H1 (cell line): Measurements from ENCODE around the gene RCAN2. TPM values are rescaled to one million over a fixed set of nuclear protein-coding genes. Genes with fewer than 3 reads are reported as not detected.

Experiments used
- CTCF ChIA-PET: fragments of 300-600 bp; sonication (Branson Sonifier 250); formaldehyde crosslinking; loops from one replicate; lab custom pipeline; 2021; ENCODE audit not compliant: partially characterized antibody; lab: Charles Lee
- POLR2A ChIA-PET: fragments of 300-600 bp; sonication (Branson Sonifier 250); formaldehyde crosslinking; loops from one replicate; lab custom pipeline; 2021; ENCODE audit warnings: inconsistent platforms; ENCODE audit not compliant: partially characterized antibody; lab: Charles Lee
- DNase-seq, 2 experiments: peaks; one replicate each; pipeline versions ENCODE4 v3.0.0 to v3.0.0-alpha.2; 2010 to 2022; ENCODE audit warnings: low spot score in 2 of 2, low read depth in 1 of 2, mixed read lengths in 1 of 2
- FAIRE-seq: peaks from 2 replicates; lab custom pipeline; 2011; peaks lifted over from hg19 to GRCh38; lab: Jason Lieb, UNC
- H2AFZ ChIP-seq: 2 replicates; pipeline ENCODE4 v1.8.1; 2012; ENCODE audit warnings: low read length, inconsistent platforms
- H2AK5ac ChIP-seq: 2 replicates; pipeline ENCODE4 v1.6.1; 2013; ENCODE audit warnings: low read depth, low read length
- H2BK120ac ChIP-seq: replicated peaks from 2 replicates; pipeline ENCODE3; 2013; ENCODE audit warnings: low read depth, low read length, inconsistent platforms
- H2BK12ac ChIP-seq: 2 replicates; pipeline ENCODE4 v1.6.1; 2013; ENCODE audit warnings: low read depth, low read length
- H2BK15ac ChIP-seq: 2 replicates; pipeline ENCODE4 v1.6.1; 2013; ENCODE audit warnings: low read length
- H2BK20ac ChIP-seq: 2 replicates; pipeline ENCODE4 v1.6.1; 2013; ENCODE audit warnings: low read length
- H2BK5ac ChIP-seq: 2 replicates; pipeline ENCODE4 v1.6.1; 2013; ENCODE audit warnings: low read depth, low read length
- H3K14ac ChIP-seq: 2 replicates; pipeline ENCODE4 v1.6.1; 2013; ENCODE audit warnings: inconsistent platforms; ENCODE audit not compliant: insufficient read length
- H3K18ac ChIP-seq: 2 replicates; pipeline ENCODE4 v1.6.1; 2013; ENCODE audit warnings: low read length; ENCODE audit errors: extremely low read depth
- H3K23ac ChIP-seq: 2 replicates; pipeline ENCODE4 v1.6.1; 2013; ENCODE audit warnings: inconsistent platforms; ENCODE audit not compliant: insufficient read length
- H3K23me2 ChIP-seq: 2 replicates; pipeline ENCODE4 v1.6.1; 2013; ENCODE audit warnings: low read depth, low read length
- H3K27ac ChIP-seq: 2 replicates; pipeline ENCODE4 v1.6.1; 2011; ENCODE audit warnings: low read depth, low read length, inconsistent platforms
- H3K27me3 ChIP-seq, 4 experiments: replicated peaks in 1 of 4; 1 replicate in 1 of 4; 2 replicates in 3 of 4; pipeline versions ENCODE4 v1.6.1 to v1.8.1; 2011 to 2013; ENCODE audit warnings: low read length in 3 of 4, mild to moderate bottlenecking in 3 of 4, inconsistent platforms in 2 of 4, mixed read lengths in 2 of 4, moderate library complexity in 1 of 4; ENCODE audit not compliant: control insufficient read depth in 3 of 4, insufficient read depth in 3 of 4; ENCODE audit errors: extremely low read depth in 1 of 4
- H3K36me3 ChIP-seq, 4 experiments: 2 replicates each; pipeline versions ENCODE4 v1.6.1 to v1.8.1; 2011 to 2013; ENCODE audit warnings: mild to moderate bottlenecking in 4 of 4, low read length in 3 of 4, moderate library complexity in 2 of 4, control low read depth in 1 of 4, inconsistent platforms in 1 of 4; ENCODE audit not compliant: insufficient read depth in 4 of 4, control insufficient read depth in 2 of 4
- H3K4ac ChIP-seq: replicated peaks from 2 replicates; pipeline ENCODE3; 2013; ENCODE audit warnings: low read length, low read depth, mixed read lengths, inconsistent platforms; ENCODE audit not compliant: insufficient read length
- H3K4me1 ChIP-seq, 4 experiments: replicated peaks in 1 of 4; 1 replicate in 1 of 4; 2 replicates in 3 of 4; pipeline versions ENCODE4 v1.6.1 to v1.8.1; 2011 to 2013; ENCODE audit warnings: low read length in 3 of 4, inconsistent platforms in 2 of 4, mixed read lengths in 1 of 4; ENCODE audit not compliant: insufficient read depth in 4 of 4, control insufficient read depth in 3 of 4
- H3K4me2 ChIP-seq, 2 experiments: 2 replicates each; pipeline versions ENCODE4 v1.6.1 to v1.8.1; 2011 to 2013; ENCODE audit warnings: low read depth in 2 of 2, low read length in 2 of 2, control low read depth in 1 of 2, inconsistent platforms in 1 of 2, mild to moderate bottlenecking in 1 of 2; ENCODE audit not compliant: insufficient read depth in 1 of 2
- H3K4me3 ChIP-seq, 4 experiments: fragments of 200-600, 300-600 bp in 1 of 4; sonication (generic), shearing (Covaris generic), sonication (Bioruptor Twin) in 1 of 4; 2 replicates each; pipeline versions ENCODE4 v1.5.1 to v1.8.1; 2011 to 2016; ENCODE audit warnings: low read length in 4 of 4, low read depth in 3 of 4, control low read depth in 2 of 4, inconsistent platforms in 2 of 4, mild to moderate bottlenecking in 2 of 4, mixed read lengths in 1 of 4, moderate library complexity in 1 of 4; ENCODE audit not compliant: insufficient read depth in 2 of 4; ENCODE audit errors: extremely low read depth in 1 of 4
- H3K56ac ChIP-seq: replicated peaks from 2 replicates; pipeline ENCODE3; 2013; ENCODE audit warnings: low read depth, mild to moderate bottlenecking, mixed read lengths, low read length, inconsistent platforms; ENCODE audit not compliant: insufficient read length
- H3K79me1 ChIP-seq: 2 replicates; pipeline ENCODE4 v1.6.1; 2013; ENCODE audit warnings: low read depth, low read length, control low read depth
- H3K79me2 ChIP-seq, 2 experiments: 2 replicates each; pipeline versions ENCODE4 v1.6.1 to v1.8.1; 2012 to 2013; ENCODE audit warnings: low read length in 2 of 2, mild to moderate bottlenecking in 2 of 2, inconsistent platforms in 1 of 2; ENCODE audit not compliant: insufficient read depth in 2 of 2, control insufficient read depth in 1 of 2
- H3K9ac ChIP-seq, 4 experiments: replicated peaks in 1 of 4; 1 replicate in 1 of 4; 2 replicates in 3 of 4; pipeline versions ENCODE4 v1.6.1 to v1.8.1; 2011 to 2013; ENCODE audit warnings: low read depth in 3 of 4, low read length in 3 of 4, control low read depth in 2 of 4, mild to moderate bottlenecking in 2 of 4, moderate library complexity in 2 of 4, inconsistent platforms in 1 of 4; ENCODE audit errors: extremely low read depth in 1 of 4
- H3K9me3 ChIP-seq, 2 experiments: 2 replicates each; pipeline versions ENCODE4 v1.6.1 to v1.8.1; 2012 to 2013; ENCODE audit warnings: mild to moderate bottlenecking in 2 of 2, moderate library complexity in 2 of 2, control low read depth in 1 of 2, inconsistent platforms in 1 of 2, low read depth in 1 of 2, low read length in 1 of 2, mixed read lengths in 1 of 2; ENCODE audit not compliant: insufficient read depth in 2 of 2
- H4K20me1 ChIP-seq, 2 experiments: replicated peaks in 1 of 2; 2 replicates each; pipeline versions ENCODE3 to v1.8.1; 2011 to 2013; ENCODE audit warnings: inconsistent platforms in 2 of 2, low read length in 2 of 2, mild to moderate bottlenecking in 1 of 2; ENCODE audit not compliant: insufficient read depth in 2 of 2, control insufficient read depth in 1 of 2
- H4K5ac ChIP-seq: 2 replicates; pipeline ENCODE4 v1.6.1; 2013; ENCODE audit warnings: low read length, low read depth, mixed read lengths, inconsistent platforms; ENCODE audit not compliant: insufficient read length
- H4K8ac ChIP-seq: 2 replicates; pipeline ENCODE4 v1.8.0; 2013; ENCODE audit warnings: mild to moderate bottlenecking, moderate library complexity, low read length, inconsistent platforms; ENCODE audit not compliant: insufficient read depth; ENCODE audit errors: extremely low read depth
- H4K91ac ChIP-seq: replicated peaks from 2 replicates; pipeline ENCODE3; 2013; ENCODE audit warnings: low read length, mixed read lengths, inconsistent platforms; ENCODE audit not compliant: insufficient read length
- FOSL1 ChIP-seq: IDR thresholded peaks from 2 replicates; pipeline ENCODE4 v1.6.1; 2011; ENCODE audit warnings: mild to moderate bottlenecking, low read depth, low read length, moderate library complexity; ENCODE audit not compliant: insufficient read depth
- JUN ChIP-seq: IDR thresholded peaks from 2 replicates; pipeline ENCODE4 v1.6.1; 2011; ENCODE audit warnings: low read depth, mild to moderate bottlenecking, improper control_type of control experiment, low read length
- KDM1A ChIP-seq: fragments of 200-600, 300-600 bp; sonication (generic); IDR thresholded peaks from 2 replicates; pipeline ENCODE4 v1.7.1; 2016; ENCODE audit warnings: mild to moderate bottlenecking, low read length, borderline replicate concordance
- KDM5A ChIP-seq: fragments of 200-600 bp; IDR thresholded peaks from 2 replicates; pipeline ENCODE4 v1.7.1; 2012; ENCODE audit warnings: mild to moderate bottlenecking, low read length, inconsistent platforms, mixed read lengths
- RBBP5 ChIP-seq: IDR thresholded peaks from 2 replicates; pipeline ENCODE4 v1.7.1; 2012; ENCODE audit warnings: low read depth, mild to moderate bottlenecking, inconsistent platforms, low read length, moderate library complexity, borderline replicate concordance
- RNF2 ChIP-seq: fragments of 200-900, 300-1000 bp; sonication (generic); IDR thresholded peaks from 2 replicates; pipeline ENCODE4 v1.7.1; 2016; ENCODE audit warnings: borderline replicate concordance, low read depth, mild to moderate bottlenecking, antibody characterized with exemption, low read length; ENCODE audit not compliant: poor library complexity, severe bottlenecking; ENCODE audit errors: missing control alignments
- SAP30 ChIP-seq: fragments of 300-600 bp; sonication (generic); IDR thresholded peaks from 2 replicates; pipeline ENCODE4 v1.7.1; 2012; ENCODE audit warnings: low read length, moderate library complexity, mild to moderate bottlenecking, inconsistent platforms; ENCODE audit not compliant: insufficient read depth, insufficient replicate concordance
- SIN3A ChIP-seq, 2 experiments: IDR thresholded peaks in 1 of 2; conservative IDR thresholded peaks in 1 of 2; 2 replicates each; pipeline ENCODE4 v1.6.1; 2011 to 2012; ENCODE audit warnings: low read length in 2 of 2, improper control_type of control experiment in 1 of 2, low read depth in 1 of 2, mild to moderate bottlenecking in 1 of 2
- SIX5 ChIP-seq: IDR thresholded peaks from 2 replicates; pipeline ENCODE4 v1.6.1; 2011; ENCODE audit warnings: mild to moderate bottlenecking, low read depth, low read length
- SP4 ChIP-seq: IDR thresholded peaks from 2 replicates; pipeline ENCODE4 v1.6.1; 2012; ENCODE audit warnings: low read length, inconsistent platforms
- TAF7 ChIP-seq: optimal IDR thresholded peaks from 2 replicates; pipeline ENCODE3; 2011; ENCODE audit warnings: low read depth, mild to moderate bottlenecking, inconsistent platforms, low read length, moderate library complexity, borderline replicate concordance
- TCF12 ChIP-seq: IDR thresholded peaks from 2 replicates; pipeline ENCODE4 v1.6.1; 2011; ENCODE audit warnings: low read depth, mild to moderate bottlenecking, low read length
- YY1 ChIP-seq: IDR thresholded peaks from 2 replicates; pipeline ENCODE4 v1.6.1; 2011; ENCODE audit warnings: low read depth, mild to moderate bottlenecking, low read length
- WGBS, 2 experiments: shearing (Covaris generic) in 1 of 2; methylation state at CpG; one replicate each; pipeline versions ENCODE4 v1.1.6 to v1.1.7; 2013 to 2015; ENCODE audit warnings: low lambda C conversion rate in 2 of 2, mixed read lengths in 2 of 2, inconsistent platforms in 1 of 2, low coverage in 1 of 2, missing lambda C conversion rate in 1 of 2; ENCODE audit not compliant: insufficient replicate concordance in 2 of 2, insufficient coverage in 1 of 2, insufficient read length in 1 of 2; ENCODE audit errors: extremely low coverage in 1 of 2, missing lambda C conversion rate in 1 of 2; 5-methylcytosine and 5-hydroxymethylcytosine counted together
- polyA plus RNA-seq, 7 experiments: library from polyadenylated mRNA; depleted of rRNA in 3 of 7; stranded (reverse) in 5 of 7; unstranded in 2 of 7; fragments of >200 nt in 5 of 7; fragments of 200-250 nt in 2 of 7; gene quantifications; 1 replicate in 5 of 7; 2 replicates in 1 of 7; 4 replicates in 1 of 7; pipeline versions ENCODE4 v1.2.1 to v1.2.3, GENCODE V29; 2011 to 2013; ENCODE audit warnings: missing spikeins in 2 of 7, mixed read lengths in 2 of 7
- total RNA-seq: library from RNA; stranded (reverse); fragmentation: NEBNext Ultra II Directional; extraction: Animal tissue kit (Norgen Biotek cat#: 25700); gene quantifications from 2 replicates; pipeline ENCODE4 v1.2.1, GENCODE V29; 2021

Gene RCAN2
- total and polyA plus RNA-seq, 2 of the 8 experiments (the other 6 are each of a cell fraction or from before 2014, with no cell fraction given), result 5.0 to 8.5 TPM

- H3K56ac ChIP-seq, result no peak overlapping the region
- no peak overlapping the region for H4K8ac ChIP-seq
- H3K9ac ChIP-seq, result no peak overlapping the region
- H3K79me1 ChIP-seq, result no peaks in the 10 kb centered on the region
- ChIA-PET POLR2A (no interaction called here), CTCF (interaction anchor here (1.0 to 1.7 kb wide), 2 partner anchors 11 to 83 kb away, joined by 3 to 6 read pairs; partner anchors contain the start of gene RCAN2)
- H2BK5ac ChIP-seq, result no peak overlapping the region
- H3K14ac ChIP-seq, result no peak overlapping the region
- H4K5ac ChIP-seq, result no peak overlapping the region
- H2BK20ac ChIP-seq, result no peak overlapping the region
- H2AK5ac ChIP-seq, result no peak overlapping the region
- no peaks in the 10 kb centered on the region for H3K4me1 ChIP-seq
- H3K18ac ChIP-seq, result no peak overlapping the region
- no peaks in the 10 kb centered on the region for H4K20me1 ChIP-seq
- no peak overlapping the region for H4K91ac ChIP-seq
- no peaks in the 10 kb centered on the region for H3K79me2 ChIP-seq
- no peak overlapping the region for H2BK15ac ChIP-seq
- no peak overlapping the region for H2BK120ac ChIP-seq
- H3K4ac ChIP-seq, result no peak overlapping the region
- H3K36me3 ChIP-seq, result no peaks in the 10 kb centered on the region
- no peak overlapping the region for H3K23ac ChIP-seq
- DNase-seq, result no peak
- H2BK12ac ChIP-seq, result no peak overlapping the region
- 88% methylated on average over 2 of the region's 2 CpGs; no CpG with 5 or more reads in 1 of the 2 experiments for WGBS, 2 experiments
- no peak overlapping the region for H2AFZ ChIP-seq
- H3K23me2 ChIP-seq, result no peaks in the 10 kb centered on the region
- H3K9me3 ChIP-seq, result no peaks in the 10 kb centered on the region
- H3K4me2 ChIP-seq, result no peak overlapping the region
- no peak for FAIRE-seq
- no peak overlapping the region for H3K27ac ChIP-seq
- H3K27me3 ChIP-seq, result no peaks in the 10 kb centered on the region
- H3K4me3 ChIP-seq, result no peak overlapping the region
- no peak for TF ChIP-seq JUN
- no peak for TF ChIP-seq KDM1A
- TF ChIP-seq TAF7, result no peak
- TF ChIP-seq SAP30, result no peak
- TF ChIP-seq SIX5, result no peak
- TF ChIP-seq RNF2, result no peak
- no peak for TF ChIP-seq KDM5A
- TF ChIP-seq RBBP5, result no peak
- no peak for TF ChIP-seq YY1
- TF ChIP-seq TCF12, result no peak
- no peak for TF ChIP-seq FOSL1
- TF ChIP-seq SIN3A (conservative IDR thresholded peaks at IDR 0.05 in 1 of 2, IDR thresholded peaks at IDR 0.05 in 1 of 2; ENCODE audit: low read depth in 1 of 2, low read length in 2 of 2), result no peak
- no peak for TF ChIP-seq SP4
Measured at GRCh38 chr6:46502486-46503119, 11.4 kb upstream of the RCAN2 start.
